HCT116 (cell line): ENCODE measurements around the gene CAPS.

ENCODE experiments used
- CEBPB ChIP-seq: IDR thresholded peaks from 2 replicates; pipeline ENCODE4 v1.6.1; 2012; ENCODE audit warnings: low read depth
- CTCF ChIP-seq, 3 experiments: fragments of 200-600 bp in 1 of 3; sonication (generic) in 1 of 3; IDR thresholded peaks in 2 of 3; conservative IDR thresholded peaks in 1 of 3; 2 replicates each; pipeline ENCODE4 v1.5.1; 2012 to 2017; ENCODE audit warnings: low read depth in 2 of 3, low read length in 2 of 3, antibody characterized with exemption in 1 of 3, borderline replicate concordance in 1 of 3, control low read depth in 1 of 3, mild to moderate bottlenecking in 1 of 3, mixed read lengths in 1 of 3, mixed run types in 1 of 3, moderate library complexity in 1 of 3; ENCODE audit not compliant: insufficient read depth in 1 of 3
- EZH2 ChIP-seq: fragments of 200-600 bp; sonication (generic); IDR thresholded peaks from 2 replicates; pipeline ENCODE4 v1.6.1; 2017; ENCODE audit warnings: antibody characterized with exemption, mixed run types
- MAX ChIP-seq: IDR thresholded peaks from 2 replicates; pipeline ENCODE4 v1.6.1; 2012
- POLR2A ChIP-seq: IDR thresholded peaks from 2 replicates; pipeline ENCODE4 v1.7.0; 2011; ENCODE audit warnings: borderline replicate concordance; ENCODE audit not compliant: insufficient read depth, insufficient read length; ENCODE audit errors: extremely low read depth
- POLR2AphosphoS5 ChIP-seq: IDR thresholded peaks from 2 replicates; pipeline ENCODE4 v1.6.1; 2011; ENCODE audit warnings: mild to moderate bottlenecking, low read depth, low read length, moderate library complexity
- RAD21 ChIP-seq: IDR thresholded peaks from 2 replicates; pipeline ENCODE4 v1.6.1; 2012; ENCODE audit warnings: low read depth, mild to moderate bottlenecking
- REST ChIP-seq: IDR thresholded peaks from 2 replicates; pipeline ENCODE4 v1.6.1; 2012; ENCODE audit warnings: low read depth
- YY1 ChIP-seq: IDR thresholded peaks from 2 replicates; pipeline ENCODE4 v1.6.1; 2011; ENCODE audit warnings: low read length, low read depth, moderate library complexity, mild to moderate bottlenecking; ENCODE audit not compliant: insufficient replicate concordance; ENCODE audit errors: extremely low read depth

- TF ChIP-seq CTCF (IDR thresholded peaks at IDR 0.05 in 2 of 3, conservative IDR thresholded peaks at IDR 0.05 in 1 of 3; ENCODE audit: borderline replicate concordance in 1 of 3, insufficient read depth in 1 of 3, low read depth in 2 of 3, low read length in 2 of 3) = no peak
- TF ChIP-seq POLR2A = no peak
- no peak for TF ChIP-seq POLR2AphosphoS5
- no peak for TF ChIP-seq REST
- no peak for TF ChIP-seq EZH2
- no peak for TF ChIP-seq RAD21
- TF ChIP-seq CEBPB = no peak
- TF ChIP-seq MAX = no peak
- no peak for TF ChIP-seq YY1
These were observed 18.2 kb upstream of the CAPS start for GRCh38 chr19:5895890-5896289.
